GM12873 (cell line): ENCODE measurements around the gene NDUFC1.

ENCODE experiments used
- TF ChIP-seq, protein P1 (sequence below): IDR thresholded peaks from 2 replicates; pipeline ENCODE4 v1.5.1; 2012; ENCODE audit warnings: low read depth, mild to moderate bottlenecking, moderate library complexity, low read length, control low read depth; ENCODE audit not compliant: insufficient read depth; ENCODE audit errors: missing control alignments

The NDUFC1 gene

DNA sequence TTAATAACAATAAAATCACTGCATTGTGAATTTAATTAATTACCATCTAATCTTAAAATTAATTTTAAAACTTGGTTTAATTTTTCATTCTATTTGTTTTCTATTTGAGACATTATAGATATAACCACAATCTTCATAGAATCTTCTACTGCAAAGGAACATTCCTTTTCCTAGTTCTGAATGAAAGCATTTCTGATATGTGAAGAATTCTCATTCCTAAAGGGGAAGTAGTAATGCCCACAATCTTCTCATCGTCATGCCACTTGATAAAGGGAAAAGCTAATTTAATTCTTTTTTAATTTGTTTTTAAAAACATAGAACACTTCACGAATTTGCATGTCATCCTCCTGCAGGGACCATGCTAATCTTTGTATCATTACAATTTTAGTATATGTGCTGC lies 45.9 kb downstream of the NDUFC1 start:
- TF ChIP-seq, protein P1, sequence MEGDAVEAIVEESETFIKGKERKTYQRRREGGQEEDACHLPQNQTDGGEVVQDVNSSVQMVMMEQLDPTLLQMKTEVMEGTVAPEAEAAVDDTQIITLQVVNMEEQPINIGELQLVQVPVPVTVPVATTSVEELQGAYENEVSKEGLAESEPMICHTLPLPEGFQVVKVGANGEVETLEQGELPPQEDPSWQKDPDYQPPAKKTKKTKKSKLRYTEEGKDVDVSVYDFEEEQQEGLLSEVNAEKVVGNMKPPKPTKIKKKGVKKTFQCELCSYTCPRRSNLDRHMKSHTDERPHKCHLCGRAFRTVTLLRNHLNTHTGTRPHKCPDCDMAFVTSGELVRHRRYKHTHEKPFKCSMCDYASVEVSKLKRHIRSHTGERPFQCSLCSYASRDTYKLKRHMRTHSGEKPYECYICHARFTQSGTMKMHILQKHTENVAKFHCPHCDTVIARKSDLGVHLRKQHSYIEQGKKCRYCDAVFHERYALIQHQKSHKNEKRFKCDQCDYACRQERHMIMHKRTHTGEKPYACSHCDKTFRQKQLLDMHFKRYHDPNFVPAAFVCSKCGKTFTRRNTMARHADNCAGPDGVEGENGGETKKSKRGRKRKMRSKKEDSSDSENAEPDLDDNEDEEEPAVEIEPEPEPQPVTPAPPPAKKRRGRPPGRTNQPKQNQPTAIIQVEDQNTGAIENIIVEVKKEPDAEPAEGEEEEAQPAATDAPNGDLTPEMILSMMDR = no peak

DNA sequence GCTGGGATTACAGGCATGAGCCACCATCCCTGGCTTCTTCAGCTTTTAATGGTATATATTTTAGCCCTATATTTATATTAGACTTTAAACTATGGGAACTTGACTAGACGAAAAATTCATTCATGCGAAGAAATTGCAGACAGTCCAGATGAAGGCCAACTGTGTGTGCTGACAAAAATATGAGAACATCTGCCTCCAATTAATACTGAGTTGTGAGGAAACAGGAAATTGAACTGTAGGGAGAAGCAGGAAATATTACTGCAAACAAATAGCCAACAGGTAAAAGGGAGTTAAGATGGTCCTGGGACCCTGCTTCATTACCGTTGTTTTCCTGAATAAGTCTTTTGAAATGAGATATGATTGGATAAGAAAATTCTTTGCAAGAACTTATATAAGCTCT lies 48.6 kb downstream of the NDUFC1 start:
- TF ChIP-seq, protein P1 = no peak

DNA sequence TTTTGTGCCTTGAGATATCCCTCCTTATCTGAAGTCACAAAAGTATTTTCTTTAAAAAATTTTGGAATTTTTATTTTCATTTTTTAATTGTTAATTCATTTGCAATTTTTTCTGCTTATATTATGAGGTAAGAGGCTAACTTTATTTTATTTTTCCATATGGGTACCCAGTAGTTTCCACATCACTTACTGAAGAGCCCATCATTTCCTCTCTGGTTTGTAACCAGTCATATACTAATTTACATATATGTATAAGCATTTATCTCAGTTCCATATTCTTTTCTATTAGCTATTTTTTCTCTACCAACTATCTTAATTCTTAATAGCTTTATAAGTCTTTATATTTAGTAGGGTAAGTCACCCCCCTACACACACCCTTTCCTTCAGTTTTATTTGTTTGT lies 49.2 kb downstream of the NDUFC1 start:
- TF ChIP-seq, protein P1 = no peak

DNA sequence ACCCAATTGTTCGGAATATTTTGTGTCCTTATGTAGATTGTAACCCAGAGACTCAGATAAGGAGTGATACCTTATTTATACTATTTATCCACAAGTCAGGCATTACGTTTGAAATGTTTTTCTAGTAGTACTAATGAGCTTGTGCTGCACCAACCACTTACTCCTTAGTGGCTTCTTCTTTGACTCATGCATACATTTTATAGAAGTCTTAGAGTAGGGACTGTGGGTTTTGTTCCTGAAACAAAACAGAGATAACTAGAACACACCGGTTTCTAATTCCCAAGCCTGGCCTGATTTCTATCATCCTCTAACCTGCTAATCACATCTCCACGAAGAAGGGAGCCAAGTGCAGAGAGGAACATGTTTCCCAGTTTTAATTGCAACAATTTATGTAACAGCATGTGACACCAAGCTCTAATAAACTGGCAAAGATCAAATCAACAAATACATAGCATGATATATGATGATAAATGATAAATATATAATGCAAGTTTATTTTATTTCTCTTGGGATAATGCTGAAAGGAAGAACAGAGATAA lies 54.5 kb downstream of the NDUFC1 start:
- TF ChIP-seq, protein P1 = no peak

DNA sequence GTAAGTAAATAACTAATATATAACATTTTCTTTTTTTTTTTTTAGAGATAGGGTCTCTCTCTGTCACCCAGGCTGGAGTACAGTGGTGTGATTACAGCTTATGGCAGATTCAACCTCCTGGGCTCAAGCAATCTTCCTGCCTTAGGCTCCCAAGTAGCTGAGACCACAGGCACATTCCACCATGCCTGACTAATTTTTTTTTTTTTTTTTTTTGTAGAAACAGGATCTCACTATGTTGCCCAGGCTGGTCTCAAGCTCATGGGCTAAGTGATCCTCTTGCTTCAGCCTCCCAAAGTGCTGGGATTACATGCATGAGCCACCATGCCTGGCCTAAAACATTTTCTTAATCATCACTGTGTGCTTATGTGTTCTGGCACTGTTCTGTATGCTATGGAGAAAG lies 55.0 kb downstream of the NDUFC1 start:
- TF ChIP-seq, protein P1 = no peak

DNA sequence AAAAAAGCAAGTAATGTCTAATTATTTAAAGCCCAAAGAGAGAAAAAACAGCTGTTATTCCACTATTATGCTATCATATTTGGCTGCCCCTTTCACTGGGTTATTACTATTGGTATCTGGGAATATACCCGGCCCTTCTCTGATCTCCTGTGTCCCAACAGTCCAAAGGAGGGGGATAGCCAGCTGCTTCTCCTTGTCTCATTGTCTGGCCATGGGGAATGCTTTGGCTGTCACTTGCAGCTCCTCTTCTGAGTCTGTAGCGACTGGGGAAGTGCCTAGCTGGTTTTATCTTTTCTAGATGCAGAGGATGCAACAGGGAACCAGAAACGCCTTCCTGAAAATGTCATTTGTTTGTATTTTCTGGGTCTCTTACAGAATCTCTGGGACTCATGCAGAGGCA lies 56.1 kb downstream of the NDUFC1 start:
- TF ChIP-seq, protein P1 = no peak

DNA sequence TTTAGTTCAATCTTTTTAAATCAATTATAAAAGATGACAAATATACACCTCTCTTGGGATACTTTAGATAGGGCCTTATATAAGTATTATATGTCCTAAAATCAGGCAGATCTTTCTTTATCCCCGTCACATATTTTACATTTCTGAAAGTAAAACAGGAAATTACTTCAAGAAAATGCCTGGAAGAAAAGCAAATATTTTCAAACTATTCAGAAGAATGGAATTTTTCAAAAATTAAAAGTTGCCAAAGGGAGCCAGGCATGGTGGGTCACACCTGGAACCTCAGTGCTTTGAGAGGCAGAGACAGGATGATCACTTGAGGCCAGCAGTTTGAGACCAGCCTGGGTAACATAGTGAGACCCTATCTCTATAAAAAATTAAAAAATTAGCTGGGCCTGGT lies 56.7 kb downstream of the NDUFC1 start:
- TF ChIP-seq, protein P1 = no peak
